Body of pancreas (tissue), 4 donors: ENCODE data around the gene ZNF385D.

Experiments used
- CTCF ChIP-seq, 7 experiments: fragments of 450-650 bp in 4 of 7; fragments of 200-600 bp in 3 of 7; sonication (generic) in 3 of 7; IDR thresholded peaks; one replicate each; pipeline ENCODE4 v1.5.1; 2016 to 2019; ENCODE audit warnings: antibody characterized with exemption in 7 of 7
- POLR2A ChIP-seq, 3 donors: fragments of 450-650 bp; IDR thresholded peaks; one replicate each; pipeline ENCODE4 v1.6.1; 2016; ENCODE audit warnings: antibody characterized with exemption in 3 of 3, mild to moderate bottlenecking in 2 of 3

- TF ChIP-seq CTCF (IDR thresholded peaks at IDR 0.05) (no peak), POLR2A (IDR thresholded peaks at IDR 0.05) (no peak)
Measured at GRCh38 chr3:21791356-21791755, 40.3 kb upstream of the ZNF385D start.
